Right ventricle myocardium inferior (tissue), 1 donor: ENCODE results near the gene SLC22A3. TPM values are rescaled to one million over a fixed set of nuclear protein-coding genes. Genes with fewer than 3 reads are reported as not detected.
"Not testable (repeated sequence)": the region's sequence is repeated elsewhere in the genome, so short reads cannot be mapped to it uniquely, and the experiment has no call there.

Source experiments
- ATAC-seq: fragments of 200-7000 bp; cut with Tn5 transposase; one replicate; pipeline ENCODE4 v1.9.1; 2020; ENCODE audit warnings: mild to moderate bottlenecking, moderate library complexity
- DNase-seq: peaks from one replicate; pipeline ENCODE4 v3.0.0; 2021; ENCODE audit errors: missing footprints
- intact Hi-C: fragments of 100-400 bp; cut with DNase I; formaldehyde crosslinking; loops from one replicate; pipeline ENCODE4 v1.11.0; 2022
- total RNA-seq: library from RNA; stranded (reverse); fragmentation: NEBNext Ultra II Directional; extraction: Animal tissue kit (Norgen Biotek cat#: 25700); gene quantifications from one replicate; pipeline ENCODE4 v1.2.1, GENCODE V29; 2021
- donor health status: DM: no; HTN: yes; CAD: no; lungs with severe emphysema.

The SLC22A3 gene
- total RNA-seq, 1 donor from 2014 or later, result 1.8 TPM

DNA sequence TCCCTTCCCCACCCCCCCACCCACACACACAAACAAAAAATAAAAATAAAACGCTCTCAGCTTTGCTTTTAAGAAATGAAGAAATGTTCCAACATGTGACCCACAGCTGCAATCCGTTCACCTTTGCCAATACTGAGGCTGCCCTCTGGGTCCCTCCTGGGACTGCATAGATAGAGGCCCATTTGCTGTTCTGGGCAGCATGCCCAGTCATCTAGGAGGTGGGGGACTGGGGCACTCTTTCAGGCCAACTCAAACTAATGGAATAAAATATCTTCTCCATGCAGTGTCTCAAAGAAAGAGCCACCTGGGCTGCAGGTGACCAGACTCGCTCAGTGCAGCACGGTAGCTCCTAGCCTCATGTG, 79.9 kb downstream of the SLC22A3 start:
- intact Hi-C loops, result no loop called here
- ATAC-seq (peak; percentile 76), DNase-seq (peak; percentile 82)

DNA sequence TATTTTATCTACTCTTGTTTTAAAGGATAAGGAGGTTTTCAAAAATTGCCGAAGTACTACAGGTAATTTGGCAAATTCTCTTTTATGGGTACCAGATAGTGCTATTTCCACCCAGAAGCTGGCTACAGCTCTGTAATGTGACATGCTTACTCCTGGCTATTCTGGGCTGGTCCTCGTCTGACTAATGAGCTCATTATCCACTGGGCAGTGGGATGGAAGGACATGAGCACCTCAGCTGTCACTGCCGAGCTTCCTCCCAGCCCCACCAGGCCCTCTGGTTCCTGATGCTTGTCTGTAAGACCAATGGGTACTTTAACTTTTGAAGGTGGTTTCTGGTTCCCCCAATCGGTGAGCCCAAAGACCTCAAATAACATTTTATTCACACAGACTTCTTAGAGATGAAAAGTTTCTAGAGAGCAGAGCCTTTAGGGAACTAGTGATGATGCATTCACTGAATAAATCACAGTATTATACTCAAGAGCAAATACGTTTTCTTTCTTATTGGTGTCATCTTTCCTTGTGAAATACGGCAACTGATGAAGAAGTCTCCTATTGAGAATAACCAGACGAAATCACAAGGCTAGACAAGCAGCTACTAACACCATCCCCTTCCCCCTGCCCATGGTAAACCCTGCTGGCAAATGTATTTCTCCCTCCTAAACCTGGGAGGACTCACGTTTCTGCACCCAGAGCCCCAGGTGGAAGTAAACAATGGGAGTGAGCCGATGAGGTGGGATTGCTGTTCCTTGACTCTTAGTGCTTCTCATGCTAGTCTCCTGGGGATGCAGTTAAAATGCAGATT, 80.8 kb downstream of the SLC22A3 start:
- ATAC-seq, result no peak
- DNase-seq, result no peak
- intact Hi-C loops, result no loop called here

DNA sequence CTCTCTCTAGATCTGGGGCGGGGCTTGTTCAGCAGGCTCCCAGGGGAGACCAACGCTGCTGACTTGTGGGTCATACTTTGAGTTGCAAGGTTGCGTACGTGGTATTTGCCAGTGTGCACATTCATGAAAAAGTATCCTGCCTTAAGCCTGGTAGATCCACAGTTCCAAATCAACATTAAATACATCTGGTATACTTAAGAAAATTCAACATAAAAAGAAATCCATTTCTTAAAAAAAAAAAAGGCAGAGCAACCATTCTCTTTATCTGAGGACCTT, 81.4 kb downstream of the SLC22A3 start:
- DNase-seq, result no peak
- intact Hi-C loops, result no loop called here
- no peak for ATAC-seq

DNA sequence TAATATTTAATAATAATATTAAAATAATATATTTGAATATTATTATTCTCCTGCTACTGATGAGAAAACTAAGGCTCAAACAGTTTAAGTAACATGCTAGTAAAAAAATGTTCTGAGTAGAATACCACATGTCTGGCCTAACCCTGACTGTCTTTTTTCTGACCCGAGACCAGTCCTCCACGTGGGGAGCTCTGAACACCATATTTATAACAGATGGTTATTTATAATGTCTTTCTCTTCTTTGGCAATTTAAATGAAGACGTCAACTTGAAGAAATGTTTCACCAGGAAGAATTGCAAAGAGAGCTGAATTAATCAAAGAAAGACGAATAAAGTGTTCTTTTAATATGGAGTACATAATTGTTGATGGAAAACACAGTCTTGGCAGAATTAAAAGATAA, 82.0 kb downstream of the SLC22A3 start:
- peak; percentile 51 for ATAC-seq
- intact Hi-C loops, result loop anchor here (5.0 kb wide), 1 partner anchor 208 kb away; no protein-coding TSS in a partner anchor

DNA sequence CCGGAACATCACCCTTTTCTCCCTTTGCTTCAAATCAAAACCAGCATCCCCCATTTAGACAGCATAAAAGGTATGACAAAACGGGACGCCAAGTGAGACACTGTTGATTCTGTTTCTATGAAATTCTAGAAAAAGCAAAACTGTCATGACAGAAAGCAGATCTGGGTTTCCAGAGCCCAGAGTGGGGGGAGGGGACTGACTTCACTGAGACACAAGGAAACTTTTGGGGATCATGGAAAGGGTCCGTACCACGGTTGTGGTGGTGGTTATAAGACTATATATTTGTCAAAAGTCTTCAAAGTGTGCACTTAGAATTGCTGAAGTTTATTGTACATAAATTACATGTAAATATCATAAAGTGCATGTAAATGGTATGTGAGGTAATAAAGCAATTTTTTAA, 82.6 kb downstream of the SLC22A3 start:
- no peak for ATAC-seq
- intact Hi-C loops, result loop anchor here (5.0 kb wide), 1 partner anchor 208 kb away; no protein-coding TSS in a partner anchor
- DNase-seq, result no peak

More for the DNA sequence above, 82.0 kb downstream of the SLC22A3 start:
- DNase-seq, result no peak

DNA sequence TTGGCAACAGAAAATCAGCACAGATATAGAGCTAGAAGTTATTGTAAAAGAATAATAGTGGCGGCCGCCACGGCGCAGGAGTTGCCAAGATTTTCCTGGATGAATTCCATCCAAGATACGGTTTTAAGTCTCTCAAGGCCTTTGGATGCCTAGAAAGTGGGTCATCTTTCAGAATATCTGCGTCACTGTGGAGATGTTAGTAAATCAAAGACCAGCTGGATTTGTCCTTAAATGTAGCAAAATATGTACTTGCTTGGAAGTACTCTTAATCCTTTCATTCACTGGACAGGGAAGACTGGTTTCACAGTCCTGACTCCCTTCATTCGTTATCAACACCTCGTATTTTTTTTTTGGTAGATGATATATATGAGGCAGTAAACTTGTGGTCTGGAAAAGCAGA, 83.0 kb downstream of the SLC22A3 start:
- ATAC-seq (peak; percentile 86), DNase-seq (no peak)
- intact Hi-C loops, result loop anchor here (5.0 kb wide), 1 partner anchor 209 kb away; no protein-coding TSS in a partner anchor

DNA sequence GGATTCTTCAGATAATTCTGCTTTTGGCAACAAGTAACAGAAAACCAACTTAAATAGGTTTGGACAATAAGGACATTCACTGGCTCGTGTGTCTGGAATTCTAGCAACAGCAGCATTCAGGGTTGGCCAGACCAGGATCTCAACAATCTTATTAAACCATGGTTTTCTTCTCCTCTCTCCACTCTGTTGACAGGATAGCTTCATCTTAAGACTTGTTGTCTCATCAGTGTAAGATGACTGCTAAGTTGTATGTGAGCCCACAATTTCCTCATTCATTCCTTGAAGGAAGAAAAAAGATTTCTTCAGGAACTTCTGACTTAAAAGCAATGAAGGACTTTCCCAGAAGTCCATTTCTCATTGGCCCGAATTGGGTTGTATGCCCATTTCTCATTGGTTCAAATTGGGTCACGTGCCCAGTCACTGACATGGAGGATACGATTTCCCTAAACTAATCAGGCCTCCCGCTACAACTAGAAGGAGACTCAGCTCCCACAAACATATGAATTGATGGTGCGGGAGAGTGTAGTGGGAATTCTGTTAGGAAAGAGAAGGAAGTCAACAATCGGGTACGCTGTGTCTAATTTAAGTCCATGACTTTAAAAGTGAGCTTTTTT, 83.7 kb downstream of the SLC22A3 start:
- DNase-seq (no peak), ATAC-seq (peak; percentile 60)
- intact Hi-C loops, result loop anchor here (5.0 kb wide), 1 partner anchor 210 kb away; no protein-coding TSS in a partner anchor

DNA sequence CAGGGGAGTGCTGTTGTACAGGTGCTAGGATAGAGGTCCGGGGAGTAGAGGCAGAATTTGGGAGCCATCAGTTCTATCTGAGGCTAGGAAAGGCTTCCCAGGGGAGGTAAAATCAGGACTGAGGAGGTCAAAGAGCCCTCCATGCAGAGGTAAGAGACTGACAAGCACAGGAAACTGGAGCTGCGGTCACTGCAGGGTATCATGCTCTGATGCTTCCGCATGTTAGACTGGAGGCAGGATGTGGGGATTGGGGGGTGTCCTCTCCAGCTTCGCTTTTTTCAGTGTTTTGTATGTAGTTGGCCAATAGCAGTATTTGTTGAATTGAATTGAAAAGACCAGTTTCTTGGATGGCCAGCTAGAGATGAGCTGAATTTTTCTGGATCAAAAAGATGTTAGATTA, 87.8 kb downstream of the SLC22A3 start:
- ATAC-seq (no peak), DNase-seq (no peak)
- intact Hi-C loops, result no loop called here

DNA sequence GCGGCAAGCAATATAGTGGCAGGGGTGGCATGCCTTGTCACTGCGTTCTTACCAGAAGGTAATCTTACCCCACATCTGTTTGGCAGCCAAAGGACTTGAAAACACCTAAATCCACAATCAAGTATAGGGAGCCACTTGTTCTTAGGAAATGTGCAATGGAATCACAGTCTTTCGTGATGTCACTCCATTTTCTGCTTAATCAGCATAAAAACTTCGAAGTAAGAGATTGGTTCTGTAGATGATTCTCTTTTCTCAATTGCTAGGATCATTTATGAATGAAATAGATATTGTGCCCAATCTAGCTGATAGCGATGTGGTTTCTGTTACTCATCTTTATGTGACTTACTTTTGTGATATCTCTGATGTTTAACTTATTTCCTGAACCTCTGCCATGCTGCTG, 89.0 kb downstream of the SLC22A3 start:
- intact Hi-C loops, result no loop called here
- ATAC-seq, result no peak
- DNase-seq, result no peak

DNA sequence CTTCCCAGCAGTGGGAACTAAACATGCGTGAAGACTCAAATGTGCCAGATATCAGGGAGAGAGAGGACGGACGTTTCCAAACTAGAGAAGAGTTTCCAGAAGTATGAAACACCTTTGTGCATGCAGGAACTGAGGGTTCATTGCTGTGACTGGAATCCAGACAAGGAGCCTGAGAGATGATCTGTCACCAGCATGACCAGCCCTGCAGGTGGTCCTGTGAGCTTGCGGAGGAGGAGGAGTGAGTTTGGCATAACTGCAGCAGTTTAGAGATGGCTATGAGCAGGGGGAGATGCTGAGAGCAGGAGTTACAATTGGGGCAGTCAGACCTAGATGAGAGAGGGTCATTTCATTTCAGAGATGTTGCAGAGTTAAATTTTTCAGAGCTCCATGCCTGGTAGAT, 89.6 kb downstream of the SLC22A3 start:
- intact Hi-C loops, result no loop called here
- ATAC-seq, result no peak

DNA sequence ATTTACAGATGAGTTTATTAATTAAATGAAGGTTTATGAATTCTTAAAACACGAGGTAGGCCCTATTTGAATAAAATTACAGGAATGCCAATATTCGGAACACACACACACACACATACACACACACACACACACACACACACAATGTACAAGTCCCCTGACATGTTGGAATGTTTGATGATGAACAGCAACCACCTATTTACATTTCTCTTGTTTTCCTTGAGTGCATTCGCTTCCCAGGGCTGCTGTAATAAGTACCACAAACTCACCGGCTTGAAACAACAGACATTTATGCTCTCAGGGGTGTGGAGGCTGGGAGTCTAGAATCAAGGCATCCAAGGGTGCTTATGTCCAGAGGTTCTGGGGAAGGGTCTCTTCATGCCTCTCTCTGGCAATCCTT, 90.3 kb downstream of the SLC22A3 start:
- ATAC-seq, result no peak
- no peak for DNase-seq
- intact Hi-C loops, result no loop called here

More for the DNA sequence above, 89.6 kb downstream of the SLC22A3 start:
- DNase-seq, result no peak

DNA sequence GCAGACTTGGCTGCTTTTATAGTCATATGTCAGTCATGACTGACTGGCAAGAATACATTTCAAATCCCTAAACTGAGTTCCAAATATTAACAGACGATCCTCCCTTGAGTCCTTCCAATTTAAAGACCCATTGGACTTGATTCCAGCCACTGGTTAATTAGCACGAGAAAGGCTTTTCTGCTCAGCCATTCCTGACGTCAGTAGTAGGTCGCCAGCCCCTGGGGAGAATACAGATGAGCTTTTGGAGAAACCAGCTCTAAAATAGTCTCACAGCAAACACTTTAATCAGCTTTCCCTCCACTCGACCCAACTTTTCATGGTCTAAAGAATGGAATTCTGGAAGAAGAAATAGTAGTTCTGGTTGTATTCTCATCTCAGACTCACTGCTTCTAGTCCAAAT, 91.6 kb downstream of the SLC22A3 start:
- ATAC-seq, result no peak
- no peak for DNase-seq
- intact Hi-C loops, result no loop called here

DNA sequence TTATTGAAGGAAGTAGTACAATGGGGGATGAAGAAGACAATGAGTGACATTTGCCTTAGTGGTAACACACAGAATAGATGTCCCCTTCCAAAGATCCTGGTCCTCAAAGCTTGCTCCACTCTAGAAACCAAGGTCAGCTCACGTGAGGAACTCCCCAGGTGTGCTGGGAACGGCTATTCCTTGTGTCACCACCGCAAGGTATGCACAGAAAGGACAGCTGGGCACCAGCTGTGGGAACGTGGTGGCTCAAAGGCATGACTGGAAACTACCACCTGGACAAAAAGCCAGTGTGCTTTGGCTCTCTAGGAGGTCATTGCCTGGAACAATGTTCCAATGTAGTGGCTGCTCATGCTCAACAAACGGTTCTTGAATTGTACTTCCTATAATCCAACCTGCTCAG, 94.0 kb downstream of the SLC22A3 start:
- no peak for ATAC-seq
- intact Hi-C loops, result no loop called here
- DNase-seq, result no peak

DNA sequence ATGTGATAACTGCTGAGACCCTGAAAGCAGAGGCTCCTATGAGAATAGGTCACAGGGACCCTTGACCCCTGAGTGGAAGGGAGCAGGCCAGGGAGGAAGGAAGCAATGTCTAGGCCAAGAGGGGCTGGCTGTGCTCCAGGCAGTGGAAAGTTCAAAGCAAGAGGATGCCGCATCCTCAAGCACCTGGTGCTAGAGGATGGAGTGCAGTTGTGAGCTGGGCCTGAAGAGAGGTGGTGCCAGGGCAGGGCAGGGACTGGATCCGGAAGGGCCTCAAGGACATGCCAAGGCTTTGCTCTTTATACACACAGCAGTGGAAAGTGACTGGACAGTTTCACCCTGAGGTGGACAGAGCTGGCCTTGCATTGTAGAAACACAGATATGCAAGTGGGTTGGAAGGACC, 97.0 kb downstream of the SLC22A3 start:
- no peak for DNase-seq
- no peak for ATAC-seq
- intact Hi-C loops, result no loop called here

DNA sequence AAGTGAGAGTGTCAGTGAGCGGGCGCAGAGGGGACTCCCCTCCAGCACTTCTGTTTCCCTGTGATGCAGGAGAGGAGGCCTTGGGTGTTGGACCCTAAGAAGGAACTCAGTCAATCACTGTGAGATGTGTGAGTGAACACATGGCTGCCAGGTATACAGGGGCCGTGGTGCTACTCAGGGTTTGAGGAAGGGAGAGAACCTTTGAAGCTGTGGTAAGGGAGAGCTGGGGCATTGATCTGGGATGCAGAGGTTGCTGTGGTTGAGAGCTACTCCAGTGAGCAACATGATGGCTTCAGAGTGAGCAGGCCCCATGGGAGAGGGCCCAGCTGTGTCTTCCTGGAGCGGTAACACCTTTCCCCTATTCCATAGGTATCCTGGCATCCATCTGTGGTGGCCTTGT, 99.2 kb downstream of the SLC22A3 start:
- DNase-seq, result no peak
- intact Hi-C loops, result no loop called here
- no peak for ATAC-seq

DNA sequence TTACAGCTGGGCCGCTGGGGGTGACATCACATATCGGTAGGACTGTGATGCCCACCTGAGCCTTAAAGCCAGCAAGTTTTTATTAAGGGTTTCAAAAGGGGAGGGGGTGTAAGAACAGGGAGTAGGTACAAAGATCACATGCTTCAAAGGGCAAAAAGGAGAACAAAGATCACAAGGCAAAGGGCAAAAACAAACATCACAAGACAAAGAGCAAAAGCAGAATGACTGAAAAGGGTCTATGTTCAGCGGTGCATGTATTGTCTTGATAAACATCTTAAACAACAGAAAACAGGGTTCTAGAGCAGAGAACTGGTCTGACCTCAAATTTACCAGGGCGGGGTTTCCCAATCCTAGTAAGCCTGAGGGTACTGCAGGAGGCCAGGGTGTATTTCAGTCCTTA, 101.6 kb downstream of the SLC22A3 start:
- DNase-seq, ATAC-seq, intact Hi-C loops: not testable (repeated sequence)

DNA sequence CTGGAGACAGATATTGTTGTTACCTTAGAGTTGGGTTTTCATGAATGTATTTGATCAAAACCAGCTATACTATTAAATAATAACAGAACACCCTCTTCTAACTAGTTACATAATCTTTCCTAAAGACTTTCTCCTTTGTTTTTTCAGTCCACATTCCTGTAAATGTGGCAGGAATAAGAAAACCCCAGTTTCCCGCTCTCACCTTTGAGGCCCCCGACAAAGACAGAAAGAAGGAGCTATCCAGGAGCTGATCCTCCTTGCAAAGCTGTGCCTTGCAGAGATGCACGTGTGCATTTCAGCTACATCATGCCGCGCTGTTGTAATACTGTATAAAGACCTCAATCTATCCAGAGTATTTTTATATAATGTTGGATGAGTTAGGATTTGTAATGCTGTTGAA, 102.7 kb downstream of the SLC22A3 start:
- no peak for DNase-seq
- intact Hi-C loops, result no loop called here

DNA sequence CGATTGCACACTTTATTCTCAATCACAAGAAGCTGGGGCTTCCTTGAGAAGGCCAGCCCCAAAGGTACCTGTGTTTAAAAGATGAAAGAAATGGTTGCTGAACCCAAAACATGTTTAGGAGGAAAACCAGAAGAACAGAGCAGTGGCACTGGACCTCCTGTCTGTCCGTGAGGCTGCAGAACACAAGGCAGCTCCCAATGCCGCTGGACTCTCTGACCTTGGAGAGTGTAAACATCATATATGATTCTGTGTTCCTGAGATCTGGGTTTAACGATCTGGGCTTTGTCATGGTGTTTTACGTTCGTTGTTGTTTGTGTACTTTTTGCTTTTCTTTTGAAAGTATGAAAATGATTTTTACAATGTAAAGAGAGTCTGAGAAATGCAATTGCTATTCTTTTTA, 106.1 kb downstream of the SLC22A3 start:
- no peak for ATAC-seq
- DNase-seq, result no peak
- intact Hi-C loops, result loop anchor here (2.0 kb wide), 1 partner anchor 366 kb away; no protein-coding TSS in a partner anchor

More for the DNA sequence above, 102.7 kb downstream of the SLC22A3 start:
- ATAC-seq, result no peak

DNA sequence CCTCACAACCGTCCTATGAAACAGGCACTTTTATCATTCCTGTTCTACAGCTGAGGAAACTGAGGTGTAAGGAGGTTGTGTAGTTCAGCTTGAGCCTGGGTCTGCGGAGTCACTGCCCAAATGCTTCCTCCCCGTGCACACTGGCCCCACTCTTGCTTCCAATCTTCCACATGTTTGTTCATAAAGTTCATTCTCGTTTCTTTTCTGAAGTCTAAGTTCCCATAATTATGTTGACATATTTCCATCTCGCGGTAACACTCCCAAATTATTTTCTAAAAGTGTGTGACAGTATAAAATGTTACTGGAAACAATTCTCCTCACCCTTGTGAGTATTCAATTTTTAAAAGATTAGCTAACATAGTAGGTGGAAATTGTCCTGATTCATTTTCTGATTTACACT, 106.9 kb downstream of the SLC22A3 start:
- ATAC-seq (no peak), DNase-seq (no peak)
- intact Hi-C loops, result loop anchor here (2.0 kb wide), 1 partner anchor 366 kb away; no protein-coding TSS in a partner anchor

DNA sequence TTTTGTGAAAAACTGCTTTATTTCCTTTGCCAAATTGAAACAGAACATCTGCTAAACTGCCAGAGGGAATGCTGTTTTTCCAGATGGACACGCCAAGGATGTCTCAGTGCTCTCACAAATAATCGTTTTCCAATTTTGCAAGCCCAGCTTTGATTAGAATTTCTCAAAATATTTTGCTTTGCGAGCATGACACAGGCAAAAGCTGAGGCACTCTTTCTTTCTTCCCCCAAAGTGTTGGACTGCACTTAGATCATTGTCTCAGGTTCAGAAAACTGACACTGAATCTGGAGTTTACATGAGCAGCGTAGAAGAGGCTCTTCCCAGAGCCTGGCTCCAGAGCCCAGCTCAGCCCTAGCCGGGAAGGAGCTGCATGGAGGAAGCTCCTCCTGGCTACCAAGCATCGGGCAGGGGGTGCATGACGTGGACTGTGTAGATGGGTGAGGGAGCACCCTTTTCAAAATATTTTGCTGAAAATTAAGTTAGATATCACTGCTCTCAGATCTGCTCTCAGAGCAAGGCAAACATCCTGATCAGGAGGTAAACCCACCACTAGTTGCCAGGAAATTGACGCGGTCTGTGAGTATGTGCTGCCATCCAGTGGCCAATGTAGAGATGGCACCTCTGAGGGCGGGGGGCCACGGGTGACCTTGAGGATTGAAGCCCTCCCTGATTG, 107.5 kb downstream of the SLC22A3 start:
- ATAC-seq (peak; percentile 84), DNase-seq (peak; percentile 70)

More for the DNA sequence above, 107.5 kb downstream of the SLC22A3 start:
- intact Hi-C loops, result loop anchor here (1.0 to 2.0 kb wide), 3 partner anchors 317 to 593 kb away; no protein-coding TSS in a partner anchor
